GM12873 (cell line): ENCODE data around the gene OR8B2.
A peak's percentile ranks its signal among the peaks of the same experiment; 100 is the strongest.

Source experiments
- CTCF ChIP-seq: IDR thresholded peaks from 2 replicates; pipeline ENCODE4 v1.5.1; 2012; ENCODE audit warnings: low read depth, mild to moderate bottlenecking, moderate library complexity, low read length, control low read depth; ENCODE audit not compliant: insufficient read depth; ENCODE audit errors: missing control alignments

OR8B2 gene

GRCh38 chr11:124402326-124402922, 18.1 kb upstream of the OR8B2 start:
- peak; percentile 80 for TF ChIP-seq CTCF

GRCh38 chr11:124398924-124399323, 14.6 kb upstream of the OR8B2 start, which contains the start of gene OR8B3:
Gene OR8B3 (minus strand): TSS chr11:124399024. CDS start chr11:124397351, 1,673 bp downstream.
- no peak for TF ChIP-seq CTCF

- TF ChIP-seq CTCF: no peak
Observed at GRCh38 chr11:124394408-124394807, 10.1 kb upstream of the OR8B2 start.

GRCh38 chr11:124380585-124380984, 3.7 kb downstream of the OR8B2 start:
- TF ChIP-seq CTCF: no peak

- no peak for TF ChIP-seq CTCF
Observed at GRCh38 chr11:124376280-124376679, 8.0 kb downstream of the OR8B2 start.

- TF ChIP-seq CTCF: no peak
Observed at GRCh38 chr11:124359566-124359965, 24.7 kb downstream of the OR8B2 start.

- no peak for TF ChIP-seq CTCF
Observed at GRCh38 chr11:124346311-124346955, 37.9 kb downstream of the OR8B2 start.
